Astrocyte of the cerebellum (primary cell): ENCODE results near the gene EDIL3.

Source experiments
- DNase-seq: peaks from one replicate; pipeline ENCODE4 v3.0.0-alpha.2; 2011; ENCODE audit warnings: low read depth
- H3K4me3 ChIP-seq: 2 replicates; pipeline ENCODE4 v1.5.1; 2011; ENCODE audit warnings: mild to moderate bottlenecking, low read depth, low read length, moderate library complexity
- in situ Hi-C: cut with HindIII; loops from 2 replicates; pipeline ENCODE4 v1.10.0; 2017; ENCODE audit warnings: low sequenced_read_pairs
- TF ChIP-seq, protein P1 (sequence below): IDR thresholded peaks from 2 replicates; pipeline ENCODE4 v1.5.1; 2012; ENCODE audit warnings: low read length, low read depth, moderate library complexity, mild to moderate bottlenecking; ENCODE audit errors: missing control alignments

EDIL3 gene

GRCh38 chr5:84419742-84420141 lies 35.1 kb upstream of the EDIL3 start:
- in situ Hi-C loops = no loop called here
- no peak overlapping the region for H3K4me3 ChIP-seq
- DNase-seq = no peak
- TF ChIP-seq, protein P1, sequence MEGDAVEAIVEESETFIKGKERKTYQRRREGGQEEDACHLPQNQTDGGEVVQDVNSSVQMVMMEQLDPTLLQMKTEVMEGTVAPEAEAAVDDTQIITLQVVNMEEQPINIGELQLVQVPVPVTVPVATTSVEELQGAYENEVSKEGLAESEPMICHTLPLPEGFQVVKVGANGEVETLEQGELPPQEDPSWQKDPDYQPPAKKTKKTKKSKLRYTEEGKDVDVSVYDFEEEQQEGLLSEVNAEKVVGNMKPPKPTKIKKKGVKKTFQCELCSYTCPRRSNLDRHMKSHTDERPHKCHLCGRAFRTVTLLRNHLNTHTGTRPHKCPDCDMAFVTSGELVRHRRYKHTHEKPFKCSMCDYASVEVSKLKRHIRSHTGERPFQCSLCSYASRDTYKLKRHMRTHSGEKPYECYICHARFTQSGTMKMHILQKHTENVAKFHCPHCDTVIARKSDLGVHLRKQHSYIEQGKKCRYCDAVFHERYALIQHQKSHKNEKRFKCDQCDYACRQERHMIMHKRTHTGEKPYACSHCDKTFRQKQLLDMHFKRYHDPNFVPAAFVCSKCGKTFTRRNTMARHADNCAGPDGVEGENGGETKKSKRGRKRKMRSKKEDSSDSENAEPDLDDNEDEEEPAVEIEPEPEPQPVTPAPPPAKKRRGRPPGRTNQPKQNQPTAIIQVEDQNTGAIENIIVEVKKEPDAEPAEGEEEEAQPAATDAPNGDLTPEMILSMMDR = no peak

GRCh38 chr5:84411832-84412605 lies 27.3 kb upstream of the EDIL3 start:
- H3K4me3 ChIP-seq = no peak overlapping the region
- in situ Hi-C loops = no loop called here
- TF ChIP-seq, protein P1 = no peak
- DNase-seq = no peak

GRCh38 chr5:84406111-84406510 lies 21.4 kb upstream of the EDIL3 start:
- in situ Hi-C loops = no loop called here
- no peak for DNase-seq
- TF ChIP-seq, protein P1 = no peak
- no peak overlapping the region for H3K4me3 ChIP-seq

DNA sequence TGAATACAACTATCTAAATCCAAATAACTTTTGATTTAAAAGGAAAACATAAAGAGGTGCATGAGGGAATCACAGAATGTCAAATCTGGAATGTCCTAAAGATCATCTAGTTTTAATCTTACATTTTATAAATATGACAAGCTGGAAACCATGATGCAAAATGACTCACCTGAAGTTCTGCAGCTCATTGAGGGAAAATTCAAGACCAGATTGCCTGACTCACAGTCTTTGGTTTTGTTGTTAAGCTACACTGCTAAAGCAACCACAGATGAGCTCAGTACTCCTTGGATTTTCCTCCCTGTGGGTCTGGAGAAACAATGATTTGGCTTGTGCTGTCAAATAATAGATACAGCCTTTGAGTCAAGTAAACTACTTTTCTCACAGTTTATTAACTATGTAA lies 19.1 kb upstream of the EDIL3 start:
- TF ChIP-seq, protein P1 = no peak
- in situ Hi-C loops = no loop called here
- H3K4me3 ChIP-seq = no peak overlapping the region
- DNase-seq = peak; percentile 93

DNA sequence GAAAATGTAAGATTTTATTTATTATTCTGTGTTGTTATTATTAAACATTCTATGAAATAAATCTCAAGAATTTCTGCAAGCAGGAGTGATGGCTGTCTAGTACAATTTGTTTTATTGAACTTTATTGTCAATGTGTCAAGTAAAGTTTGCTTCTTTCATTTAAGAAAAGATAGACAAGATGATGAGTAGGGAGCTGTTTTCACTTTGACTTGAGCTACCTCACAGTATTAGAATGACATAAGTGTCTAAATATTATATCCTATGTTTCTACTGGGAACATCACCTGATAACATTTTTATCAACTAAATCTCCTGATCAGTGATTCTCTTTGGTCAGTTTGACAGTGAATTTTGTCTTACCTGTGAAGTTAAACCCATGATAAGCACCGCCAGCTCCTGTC lies 12.7 kb upstream of the EDIL3 start:
- TF ChIP-seq, protein P1 = no peak
- DNase-seq = no peak
- in situ Hi-C loops = no loop called here
- H3K4me3 ChIP-seq = no peak overlapping the region

GRCh38 chr5:84393969-84394368 lies 9.3 kb upstream of the EDIL3 start:
- no peak overlapping the region for H3K4me3 ChIP-seq
- DNase-seq = no peak
- in situ Hi-C loops = no loop called here
- TF ChIP-seq, protein P1 = no peak
